Keratinocyte (primary cell): Measurements from ENCODE around the gene RSL1D1. TPM values are rescaled to one million over a fixed set of nuclear protein-coding genes. Genes with fewer than 3 reads are reported as not detected.

Experiments
- DNase-seq: peaks from one replicate; pipeline ENCODE4 v3.0.0-alpha.2; 2011; ENCODE audit warnings: low read depth, missing footprints, low spot score
- FAIRE-seq: peaks from 2 replicates; lab custom pipeline; 2011; peaks lifted over from hg19 to GRCh38; lab: Jason Lieb, UNC
- H2AFZ ChIP-seq: 2 replicates; pipeline ENCODE4 v1.6.0; 2012; ENCODE audit warnings: low read length, control low read depth, inconsistent platforms; ENCODE audit not compliant: control insufficient read depth
- H3K27ac ChIP-seq: 2 replicates; pipeline ENCODE4 v1.5.1; 2011; ENCODE audit warnings: low read length; ENCODE audit not compliant: control insufficient read depth, insufficient read depth
- H3K27me3 ChIP-seq: 3 replicates; pipeline ENCODE4 v1.6.0; 2011; ENCODE audit warnings: low read length; ENCODE audit not compliant: control insufficient read depth, insufficient read depth; ENCODE audit errors: extremely low read depth
- H3K36me3 ChIP-seq, 2 experiments: 2 replicates in 1 of 2; 3 replicates in 1 of 2; pipeline ENCODE4 v1.5.1; 2011; ENCODE audit warnings: low read length in 2 of 2, mild to moderate bottlenecking in 1 of 2; ENCODE audit not compliant: control insufficient read depth in 2 of 2, insufficient read depth in 2 of 2; ENCODE audit errors: extremely low read depth in 1 of 2
- H3K4me1 ChIP-seq: 3 replicates; pipeline ENCODE4 v1.5.1; 2011; ENCODE audit warnings: low read length; ENCODE audit not compliant: control insufficient read depth, insufficient read depth; ENCODE audit errors: extremely low read depth
- H3K4me2 ChIP-seq: 3 replicates; pipeline ENCODE4 v1.6.0; 2011; ENCODE audit warnings: low read depth, low read length; ENCODE audit not compliant: control insufficient read depth, insufficient read depth; ENCODE audit errors: extremely low read depth
- H3K4me3 ChIP-seq, 3 experiments: fragments of 200-600 bp in 1 of 3; sonication (generic) in 1 of 3; 2 replicates in 2 of 3; 3 replicates in 1 of 3; pipeline ENCODE4 v1.5.1; 2011 to 2016; ENCODE audit warnings: low read length in 3 of 3, mild to moderate bottlenecking in 3 of 3, control low read depth in 2 of 3, inconsistent platforms in 1 of 3, low read depth in 1 of 3, mixed read lengths in 1 of 3, mixed run types in 1 of 3, moderate library complexity in 1 of 3; ENCODE audit not compliant: control insufficient read depth in 2 of 3, insufficient read depth in 2 of 3; ENCODE audit errors: extremely low read depth in 1 of 3
- H3K79me2 ChIP-seq: 2 replicates; pipeline ENCODE4 v1.6.0; 2012; ENCODE audit warnings: low read length; ENCODE audit not compliant: control insufficient read depth, insufficient read depth
- H3K9ac ChIP-seq: 3 replicates; pipeline ENCODE4 v1.6.0; 2011; ENCODE audit warnings: low read length; ENCODE audit not compliant: control insufficient read depth, insufficient read depth; ENCODE audit errors: extremely low read depth
- H3K9me1 ChIP-seq: 3 replicates; pipeline ENCODE4 v1.6.0; 2011; ENCODE audit warnings: low read length; ENCODE audit not compliant: control insufficient read depth, insufficient read depth; ENCODE audit errors: extremely low read depth
- H3K9me3 ChIP-seq: 2 replicates; pipeline ENCODE4 v1.5.1; 2012; ENCODE audit warnings: low read depth, low read length; ENCODE audit not compliant: control insufficient read depth
- H4K20me1 ChIP-seq: 3 replicates; pipeline ENCODE4 v1.6.0; 2011; ENCODE audit warnings: low read length; ENCODE audit not compliant: control insufficient read depth, insufficient read depth; ENCODE audit errors: extremely low read depth
- CTCF ChIP-seq, 3 experiments: IDR thresholded peaks in 1 of 3; conservative IDR thresholded peaks in 1 of 3; optimal IDR thresholded peaks in 1 of 3; 2 replicates in 2 of 3; 3 replicates in 1 of 3; pipeline versions ENCODE3 to v1.5.1; 2011; ENCODE audit warnings: low read length in 3 of 3, mild to moderate bottlenecking in 3 of 3, moderate library complexity in 2 of 3, control low read depth in 1 of 3, inconsistent platforms in 1 of 3; ENCODE audit not compliant: insufficient read depth in 2 of 3; ENCODE audit errors: extremely low read depth in 1 of 3
- EZH2 ChIP-seq: IDR thresholded peaks from one replicate; pipeline ENCODE4 v1.6.1; 2012; ENCODE audit warnings: inconsistent platforms, mild to moderate bottlenecking, low read length, moderate library complexity
- dilution Hi-C: fragments of 300-500 bp; cut with MboI; formaldehyde crosslinking; loops from one replicate; pipeline ENCODE4 v1.7.0; 2020; ENCODE audit warnings: low sequenced_read_pairs; ENCODE audit not compliant: extremely low pct_ligation_motif_present
- polyA plus RNA-seq, 5 experiments: library from polyadenylated mRNA; depleted of rRNA in 3 of 5; stranded (reverse) in 3 of 5; stranded (forward) in 1 of 5; unstranded in 1 of 5; fragments of >200 nt; gene quantifications; 1 replicate in 1 of 5; 2 replicates in 3 of 5; 3 replicates in 1 of 5; pipeline versions ENCODE4 v1.2.1 to v1.2.3, GENCODE V29; 2011 to 2012; ENCODE audit warnings: missing spikeins in 2 of 5, low read depth in 1 of 5, low replicate concordance in 1 of 5

Gene RSL1D1
- polyA plus RNA-seq, 1 donor (not counting 4 experiments of a cell fraction or from before 2014, with no cell fraction given) = 185 TPM

DNA sequence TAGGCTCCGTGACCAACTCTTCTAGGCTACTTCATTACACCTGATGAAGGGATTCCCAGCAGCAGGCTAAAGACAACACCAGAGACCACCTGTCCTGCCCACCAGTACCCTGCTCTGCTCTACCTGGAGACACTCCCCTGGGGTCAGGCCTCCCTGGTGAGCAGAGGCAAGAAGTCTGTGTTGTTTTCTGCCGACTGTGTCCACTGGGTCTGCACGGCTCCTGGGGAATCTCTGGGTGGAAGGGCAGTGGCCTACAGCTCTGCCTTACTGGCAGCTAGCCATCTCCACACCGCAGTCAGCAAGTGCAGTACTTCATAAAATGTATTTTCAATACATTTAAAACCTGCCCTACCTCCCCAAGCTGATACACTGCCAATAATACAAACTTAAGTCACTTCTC lies 6.8 kb downstream of the RSL1D1 start:
- TF ChIP-seq EZH2 (no peak), CTCF (optimal IDR thresholded peaks at IDR 0.05 in 1 of 3, IDR thresholded peaks at IDR 0.05 in 1 of 3, conservative IDR thresholded peaks at IDR 0.05 in 1 of 3; ENCODE audit: extremely low read depth in 1 of 3, insufficient read depth in 2 of 3, low read length in 3 of 3) (no peak)
- Histone ChIP-seq H3K4me3 (no peak overlapping the region), H3K9me3 (no peaks in the 10 kb centered on the region), H3K27ac (no peak overlapping the region), H3K4me1 (peaks cover 4% of the 10 kb centered on the region), H3K9me1 (no peaks in the 10 kb centered on the region), H3K4me2 (no peak overlapping the region), H3K79me2 (peaks cover 60% of the 10 kb centered on the region), H3K9ac (no peak overlapping the region), H3K27me3 (no peaks in the 10 kb centered on the region), H4K20me1 (peaks cover 15% of the 10 kb centered on the region), H3K36me3 (peaks cover 43 to 67% of the 10 kb centered on the region in 2 experiments), H2AFZ (no peak overlapping the region)
- DNase-seq (no peak), FAIRE-seq (no peak)
- dilution Hi-C loops = no loop called here

DNA sequence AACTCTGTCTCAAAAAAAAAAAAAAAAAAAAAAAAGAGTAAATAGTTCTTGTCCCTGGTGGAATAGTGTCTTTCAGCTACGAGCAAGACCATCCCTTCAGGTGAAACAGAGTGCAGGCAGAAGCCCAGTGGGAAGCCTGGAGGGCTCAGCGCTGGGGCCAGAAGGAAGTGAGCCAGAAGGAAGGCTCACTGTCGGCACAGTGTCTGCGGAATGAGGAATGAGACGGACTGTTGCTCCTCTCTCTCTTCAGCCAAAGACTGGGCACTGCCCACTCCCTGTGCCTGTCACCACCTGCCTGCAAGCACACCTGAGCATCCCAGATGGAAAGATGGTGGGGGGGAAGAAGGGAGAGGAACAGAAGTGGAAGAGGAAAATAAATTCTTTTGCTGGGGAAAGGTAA lies 7.5 kb downstream of the RSL1D1 start:
- dilution Hi-C loops = no loop called here
- FAIRE-seq = no peak
- H3K9me1 ChIP-seq = no peaks in the 10 kb centered on the region

More for the DNA sequence above, 7.5 kb downstream of the RSL1D1 start:
- Histone ChIP-seq H3K79me2 (peaks cover 55% of the 10 kb centered on the region), H3K4me2 (no peak overlapping the region), H2AFZ (no peak overlapping the region), H4K20me1 (peaks cover 15% of the 10 kb centered on the region), H3K27me3 (no peaks in the 10 kb centered on the region), H3K27ac (no peak overlapping the region), H3K4me3 (no peak overlapping the region), H3K9ac (no peak overlapping the region), H3K4me1 (no peaks in the 10 kb centered on the region), H3K36me3 (peaks cover 47 to 64% of the 10 kb centered on the region in 2 experiments), H3K9me3 (no peaks in the 10 kb centered on the region)
- no peak for DNase-seq
- TF ChIP-seq EZH2 (no peak), CTCF (optimal IDR thresholded peaks at IDR 0.05 in 1 of 3, IDR thresholded peaks at IDR 0.05 in 1 of 3, conservative IDR thresholded peaks at IDR 0.05 in 1 of 3; ENCODE audit: extremely low read depth in 1 of 3, insufficient read depth in 2 of 3, low read length in 3 of 3) (no peak)
